GM19395 (cell line): ENCODE data around the gene TNNT1.
A peak's percentile ranks its signal among the peaks of the same experiment; 100 is the strongest.
"Not testable (repeated sequence)": the region's sequence is repeated elsewhere in the genome, so short reads cannot be mapped to it uniquely, and the experiment has no call there.

Source experiments
- ATAC-seq: cut with Tn5 transposase; IDR thresholded peaks from one replicate; pipeline ENCODE4 v1.9.1; 2021; ENCODE audit warnings: mild to moderate bottlenecking, moderate library complexity; ENCODE audit not compliant: unreplicated experiment

TNNT1 gene, protein sequence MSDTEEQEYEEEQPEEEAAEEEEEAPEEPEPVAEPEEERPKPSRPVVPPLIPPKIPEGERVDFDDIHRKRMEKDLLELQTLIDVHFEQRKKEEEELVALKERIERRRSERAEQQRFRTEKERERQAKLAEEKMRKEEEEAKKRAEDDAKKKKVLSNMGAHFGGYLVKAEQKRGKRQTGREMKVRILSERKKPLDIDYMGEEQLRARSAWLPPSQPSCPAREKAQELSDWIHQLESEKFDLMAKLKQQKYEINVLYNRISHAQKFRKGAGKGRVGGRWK

DNA sequence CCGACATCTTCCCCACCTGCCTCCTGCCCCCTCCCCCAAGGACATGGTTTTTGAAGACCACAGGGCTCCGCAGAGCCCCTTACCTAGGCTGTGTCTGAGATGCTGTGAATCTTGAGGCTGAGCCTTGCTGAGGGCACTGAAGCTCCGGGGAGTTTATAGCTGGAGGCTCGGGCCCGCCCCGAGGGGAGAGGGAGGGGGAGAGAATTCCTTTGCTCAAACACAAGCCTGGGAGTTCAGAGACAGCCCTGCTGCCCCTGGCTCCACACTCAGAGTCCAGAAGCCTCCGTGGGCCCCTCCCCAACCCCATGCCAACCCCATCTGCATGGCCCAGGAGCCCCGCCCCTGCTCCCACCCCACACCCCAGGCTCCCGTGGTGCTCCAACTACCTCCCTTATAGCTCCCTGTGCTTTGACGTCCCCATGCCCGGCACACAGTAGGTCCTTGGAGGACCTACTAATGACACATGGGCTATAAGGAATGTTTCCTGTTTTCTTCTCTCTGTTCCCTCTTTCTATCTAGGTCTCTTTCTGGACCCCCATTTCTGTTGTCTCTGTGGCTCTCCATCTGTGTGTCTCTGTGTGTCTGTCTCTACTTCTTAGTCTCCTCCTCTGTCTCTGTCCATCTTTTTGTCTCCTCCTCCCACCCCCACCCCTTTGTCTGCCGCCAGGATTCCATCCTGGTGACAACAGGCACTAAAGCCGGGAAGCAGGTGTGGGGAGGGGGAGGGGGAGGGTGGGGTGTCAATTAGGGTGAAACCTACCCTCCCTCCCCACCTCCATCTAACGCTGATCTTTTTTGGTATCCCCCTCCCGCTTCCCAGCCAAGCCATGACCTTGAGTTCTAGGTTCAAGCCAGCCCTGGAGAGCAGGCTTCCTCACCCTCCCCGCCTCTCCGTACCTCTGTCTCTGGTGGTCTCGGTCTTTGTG lies at the start of gene TNNT1:
Gene TNNT1, minus strand, starts transcription at position 129 of the 926 bp plus-strand sequence. CDS start 2,049 bp downstream, outside the sequence.
- ATAC-seq = no peak

DNA sequence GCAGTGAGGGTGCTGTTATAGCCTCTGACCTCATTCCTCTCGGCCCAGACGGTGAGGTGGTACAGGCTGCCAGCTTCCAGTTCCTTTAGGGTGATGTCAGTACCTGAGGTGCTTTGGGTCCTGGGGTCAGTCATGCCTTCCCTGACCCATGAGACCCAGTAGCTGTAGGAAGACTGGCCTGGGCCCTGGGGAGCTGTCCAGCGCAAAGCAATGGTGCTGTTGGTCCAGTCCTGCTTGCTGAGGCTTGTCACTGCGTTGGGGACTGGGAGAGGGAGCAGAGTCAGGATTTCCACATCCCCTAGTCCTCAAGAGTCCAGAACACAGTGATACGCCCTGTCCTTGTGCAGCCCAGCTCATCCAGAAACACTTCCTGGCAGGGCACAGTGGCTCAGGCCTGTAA lies 49.6 kb upstream of the TNNT1 start:
- ATAC-seq = no peak

DNA sequence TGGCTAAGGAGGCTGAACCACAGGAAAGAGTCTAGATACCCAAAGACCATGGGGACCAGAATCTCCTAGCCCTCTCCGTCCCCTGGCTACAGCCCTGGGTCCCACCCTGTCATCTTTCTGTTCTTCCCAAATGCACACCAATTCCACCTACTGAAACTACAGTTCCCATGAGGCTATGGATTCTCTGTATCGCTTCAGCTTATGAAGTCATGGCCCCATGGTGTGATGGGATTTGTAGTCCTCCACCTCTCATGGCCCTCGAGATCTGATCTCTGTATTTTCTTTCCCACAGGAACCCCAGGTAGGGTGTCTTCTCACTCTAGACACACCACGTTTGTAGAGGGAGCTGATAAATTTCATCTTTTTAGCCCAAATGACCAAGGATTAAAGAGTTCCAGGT lies 48.5 kb upstream of the TNNT1 start:
- ATAC-seq = no peak

DNA sequence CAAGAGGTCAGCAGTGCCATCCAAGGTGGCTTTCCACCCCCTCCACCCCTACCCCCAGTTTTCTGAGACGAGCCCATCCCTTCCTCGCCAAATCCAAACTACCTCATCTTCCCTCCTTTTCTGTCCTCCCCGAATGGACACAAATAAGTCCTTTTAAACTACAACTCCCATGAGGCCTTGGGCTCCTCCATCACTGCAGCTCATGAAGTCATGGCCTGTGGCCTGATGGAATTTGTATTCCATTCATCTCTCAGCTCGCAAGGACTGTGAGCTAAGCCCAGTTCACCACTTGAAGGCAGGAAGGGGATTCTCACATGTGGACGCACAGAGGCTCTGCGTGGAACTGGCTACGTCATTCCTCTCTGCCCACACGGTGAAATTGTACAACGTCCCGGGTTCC lies 47.8 kb upstream of the TNNT1 start:
- ATAC-seq = no peak

DNA sequence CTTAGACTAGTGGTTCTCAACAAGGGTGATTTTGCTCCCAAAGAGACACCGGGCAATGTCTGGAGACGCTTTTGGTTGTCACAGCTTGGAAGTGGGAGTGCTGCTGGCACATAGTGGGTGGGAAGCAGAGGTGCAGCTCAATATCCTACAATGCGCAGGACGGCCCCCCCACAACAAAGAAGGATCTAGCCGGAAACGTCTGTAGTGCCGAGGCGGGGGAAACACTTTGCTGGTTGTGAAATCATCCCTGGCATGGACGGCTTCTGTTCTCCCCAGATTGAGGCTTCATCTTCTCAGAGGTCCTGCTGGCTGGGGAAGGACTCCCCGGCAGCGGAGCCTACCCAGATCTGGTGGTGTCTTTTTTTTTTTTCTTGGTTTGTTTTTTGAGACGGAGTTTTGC lies 44.5 kb upstream of the TNNT1 start:
- no peak for ATAC-seq

DNA sequence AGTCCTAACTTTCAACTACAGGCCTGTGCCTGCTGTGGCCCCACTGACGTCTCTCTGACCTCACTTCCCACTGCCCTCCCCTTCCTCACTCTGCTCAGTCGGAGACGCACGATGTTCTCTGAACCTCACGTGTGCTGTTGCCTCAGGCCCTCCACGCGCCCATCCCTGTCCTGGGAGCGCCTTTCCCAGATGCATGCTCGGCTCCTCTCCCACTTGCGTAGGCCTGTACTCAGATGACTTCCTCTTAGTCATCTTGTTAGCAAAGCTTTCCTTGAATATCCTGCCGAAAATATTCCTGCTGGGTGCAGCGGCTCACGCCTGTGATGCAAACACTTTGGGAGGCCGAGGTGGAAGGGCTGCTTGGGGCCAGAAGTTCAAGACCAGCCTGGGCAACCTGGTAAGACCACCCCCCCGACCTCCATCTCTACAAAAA lies 40.4 kb upstream of the TNNT1 start:
- no peak for ATAC-seq

DNA sequence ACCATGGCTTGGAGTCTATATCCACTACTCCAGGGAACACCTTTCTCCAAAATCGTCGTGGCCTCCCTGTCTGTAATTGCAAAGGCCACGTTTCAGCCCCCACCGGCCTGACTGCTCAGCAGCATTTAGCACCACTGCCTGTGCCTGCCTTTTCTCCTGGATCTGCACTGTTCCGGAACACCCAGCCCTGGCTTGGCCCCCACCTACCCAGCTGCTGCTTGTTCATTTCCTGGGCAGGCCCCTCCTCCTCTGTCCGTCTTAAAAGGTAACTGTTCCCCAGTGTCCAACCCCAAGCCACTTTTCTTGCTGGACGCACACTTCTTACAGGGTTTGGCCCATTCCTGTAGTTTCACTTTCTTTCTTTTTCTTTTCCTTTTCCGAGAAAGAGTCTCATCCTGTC lies 39.6 kb upstream of the TNNT1 start:
- ATAC-seq = no peak

DNA sequence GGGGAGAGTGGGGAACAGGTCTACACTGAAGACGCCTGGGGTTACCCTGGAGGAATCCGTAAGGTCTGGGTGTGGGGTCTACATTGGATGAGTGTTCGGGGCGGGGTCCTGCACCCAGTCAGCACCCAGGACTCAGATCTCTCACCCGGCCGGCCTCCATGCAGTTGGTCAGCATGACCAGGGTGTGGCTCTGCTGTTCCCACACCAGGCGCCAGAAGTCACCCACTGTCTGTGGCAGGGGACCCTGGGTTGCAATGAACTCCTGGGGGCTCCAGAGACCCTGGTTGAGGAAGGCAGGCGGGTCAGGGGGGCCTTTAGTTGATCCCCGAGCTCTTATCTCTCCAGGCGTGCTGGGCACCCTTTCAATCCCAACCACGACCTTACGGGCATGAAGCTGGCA lies 37.1 kb upstream of the TNNT1 start:
- no peak for ATAC-seq

DNA sequence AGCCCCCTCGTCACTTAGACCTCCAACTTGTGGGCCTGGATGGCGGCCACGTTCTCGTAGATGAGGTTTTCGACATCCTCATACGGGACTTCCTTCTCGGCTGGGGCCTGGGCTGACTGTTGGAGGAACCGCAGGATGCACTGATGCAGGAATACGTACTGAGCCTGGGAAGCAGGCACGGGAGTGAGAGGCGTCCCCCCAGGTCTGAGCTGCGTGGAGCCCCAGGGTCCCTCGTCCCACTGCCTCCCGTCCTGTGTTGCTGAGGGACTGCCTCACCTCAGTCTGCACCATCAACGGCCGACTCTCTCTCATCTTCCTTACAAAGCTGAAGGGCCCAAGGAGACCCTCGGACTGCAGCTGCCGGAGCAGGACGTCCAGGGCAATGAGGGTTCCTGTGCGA lies 32.7 kb upstream of the TNNT1 start:
- ATAC-seq = no peak

DNA sequence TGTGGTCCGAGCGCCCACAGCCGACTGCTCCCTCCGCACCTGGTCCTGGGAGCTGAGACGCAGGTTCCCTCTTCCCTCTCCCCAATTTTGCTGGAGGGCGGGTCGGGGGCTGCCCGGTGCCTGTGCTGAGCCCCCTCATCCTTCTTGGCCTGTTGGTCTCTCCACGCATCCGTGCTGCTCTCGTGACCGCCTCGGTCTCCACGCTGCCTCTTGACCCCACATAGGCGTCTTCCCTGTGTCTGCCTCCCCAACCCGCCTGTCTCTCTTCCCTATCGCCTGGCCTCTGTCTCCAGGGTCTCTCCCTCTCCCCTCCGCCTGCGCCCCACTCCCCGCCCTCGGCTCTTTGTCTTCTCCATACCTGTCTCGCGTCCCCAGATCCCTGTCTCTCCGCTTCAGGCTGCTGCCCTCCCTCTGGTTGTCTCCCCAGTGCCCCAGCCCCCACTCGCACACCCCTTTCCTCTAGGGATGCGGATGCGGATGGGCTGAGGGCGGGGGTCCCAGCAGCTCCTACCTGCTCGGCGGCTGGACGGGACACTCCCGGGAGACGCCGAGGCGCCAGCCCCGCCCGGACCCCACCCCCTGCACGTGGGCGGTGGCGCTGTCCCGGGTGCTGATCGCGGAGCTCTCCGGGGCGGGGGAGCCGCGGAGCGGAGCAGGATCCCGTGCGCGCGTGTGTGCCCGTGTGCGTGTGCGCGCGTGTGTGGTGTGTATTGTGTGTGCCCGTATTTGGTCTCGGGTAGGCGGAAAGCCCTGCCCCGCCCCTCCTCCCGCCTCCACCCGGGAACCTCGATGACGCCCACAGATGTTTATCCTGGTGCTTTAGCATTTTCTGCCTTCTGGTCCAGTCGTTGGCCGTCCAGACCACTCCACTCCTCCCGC lies 30.8 kb upstream of the TNNT1 start, which contains the start of gene SYT5:
Gene SYT5, minus strand, starts transcription at position 684 of the 879 bp plus-strand sequence. CDS start 1,248 bp downstream, outside the sequence.
- no peak for ATAC-seq

DNA sequence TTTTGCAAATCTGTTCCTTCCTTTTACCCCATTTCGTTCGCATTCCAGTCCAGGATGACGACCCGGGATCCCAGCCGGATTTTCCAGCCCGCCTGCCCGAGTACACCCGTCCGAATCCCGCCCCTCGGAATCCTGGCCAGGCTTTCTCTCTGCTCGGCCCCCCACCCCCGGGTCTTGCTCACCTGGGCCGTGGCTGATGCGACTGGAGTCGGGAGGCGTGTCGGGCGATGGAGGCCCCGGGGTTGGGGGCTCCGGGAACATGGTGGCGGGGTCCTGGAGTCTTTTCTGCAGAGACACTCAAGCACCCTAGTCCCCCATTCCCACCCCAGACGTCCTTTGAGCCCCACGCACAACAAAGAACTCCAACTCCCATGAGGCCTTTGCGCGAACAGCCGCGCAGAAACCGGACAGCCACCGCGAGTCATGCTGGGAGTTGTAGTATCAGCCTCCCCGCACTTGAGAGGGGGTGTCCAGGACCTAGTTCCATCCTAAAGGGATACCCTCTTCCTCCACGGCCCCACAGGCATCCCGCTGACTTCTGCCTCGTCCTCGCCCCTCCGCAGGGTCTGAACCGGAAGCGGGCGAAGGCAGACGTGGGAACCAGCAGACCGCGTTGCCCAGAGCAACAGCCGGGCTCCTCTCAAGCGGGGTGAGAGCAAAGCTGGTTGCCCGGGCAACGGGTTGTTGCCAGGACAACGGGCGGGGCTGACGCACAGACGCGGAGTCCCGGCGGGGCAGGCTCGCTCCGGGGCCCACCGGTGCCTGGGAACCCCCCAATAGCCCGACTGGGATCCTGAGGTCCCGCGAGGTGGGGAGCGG lies 30.0 kb upstream of the TNNT1 start:
- ATAC-seq = peak; percentile 82

DNA sequence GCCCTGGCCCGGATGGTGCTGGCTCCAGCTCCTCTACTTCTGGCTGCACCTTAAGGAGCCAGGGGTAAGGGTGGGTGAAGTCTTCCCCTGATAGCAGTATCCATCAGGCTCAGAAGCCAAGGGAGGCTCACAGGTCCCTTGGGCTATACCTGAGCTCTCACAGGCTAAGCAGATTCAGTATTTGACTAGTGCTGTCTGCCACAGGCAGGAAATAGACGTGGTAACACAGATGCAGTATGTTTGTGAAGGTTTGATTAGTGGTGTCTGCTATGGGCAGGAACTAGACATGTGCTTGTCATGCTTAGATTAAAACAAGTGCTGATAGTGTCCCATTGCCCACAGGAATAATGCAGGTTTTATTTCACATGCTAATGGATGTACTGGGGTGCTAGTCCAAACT lies 27.1 kb upstream of the TNNT1 start:
- no peak for ATAC-seq

DNA sequence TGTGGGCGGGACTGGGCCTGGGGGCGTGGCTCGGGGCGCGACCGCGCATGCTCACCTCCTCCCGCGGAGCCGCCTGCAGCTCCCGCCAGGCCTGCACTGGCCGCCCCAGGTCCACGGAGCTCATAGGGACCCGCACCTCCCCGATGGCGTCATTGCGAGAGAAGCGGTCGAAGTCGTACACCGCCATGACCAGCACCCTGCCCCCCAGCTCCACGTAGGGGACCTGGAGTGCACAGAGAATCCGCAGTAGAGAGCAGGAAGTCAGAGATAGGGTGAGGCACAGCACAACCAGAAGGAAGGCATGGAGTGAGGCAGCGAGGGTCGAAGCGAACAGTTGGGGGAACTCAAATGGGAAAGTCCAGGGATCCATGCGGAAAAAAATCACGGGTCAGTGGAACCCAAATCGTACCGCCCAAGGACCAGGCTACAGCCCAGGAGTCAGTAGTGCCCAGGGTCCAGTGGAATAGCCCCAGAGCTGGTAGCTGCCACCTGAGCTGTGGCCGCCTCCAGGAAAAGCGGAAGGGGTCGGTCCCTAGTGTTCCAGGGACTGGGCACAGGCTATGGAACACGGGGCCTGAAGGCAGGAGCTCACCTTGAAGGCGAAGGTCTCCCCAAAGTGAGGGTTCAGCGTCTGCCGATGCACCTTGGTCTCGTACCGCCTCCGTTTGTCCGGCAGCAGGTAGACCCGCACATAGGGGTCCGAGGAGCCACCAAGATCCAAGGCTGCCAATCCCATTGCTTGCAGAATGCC lies 26.3 kb upstream of the TNNT1 start:
- ATAC-seq = no peak

DNA sequence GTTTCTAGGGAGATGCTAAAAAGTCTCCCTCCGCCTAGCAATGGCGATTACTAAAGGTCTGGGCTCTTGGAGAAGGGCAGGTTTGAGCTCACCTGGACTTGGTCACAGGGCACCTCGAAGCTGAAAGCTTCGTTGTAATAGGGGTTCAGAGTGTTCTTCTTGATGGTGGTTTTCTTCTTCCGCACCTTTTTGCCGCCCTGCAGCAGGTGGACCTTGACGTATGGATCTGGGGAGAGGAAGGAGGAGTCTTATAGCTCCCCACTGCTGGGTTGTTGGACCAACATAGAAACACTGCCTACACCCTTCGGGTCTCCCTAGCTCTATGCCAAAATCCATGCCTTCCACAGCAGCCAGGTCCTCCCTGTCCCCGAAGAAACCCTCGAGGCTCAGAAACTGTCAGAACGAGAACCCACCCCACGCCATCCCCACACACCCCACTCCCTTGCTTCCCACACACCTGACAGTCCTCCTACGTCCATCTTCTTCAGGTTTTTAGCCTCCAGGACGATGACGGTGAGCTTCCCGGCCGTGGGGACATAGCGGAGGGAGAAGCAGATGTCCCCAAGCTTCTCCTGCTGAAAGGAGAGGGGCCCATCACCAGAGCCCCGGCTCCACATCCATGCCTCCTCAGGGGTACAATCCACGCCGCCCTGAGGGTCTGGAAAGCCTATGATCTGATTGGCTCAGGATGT lies 25.6 kb upstream of the TNNT1 start:
- no peak for ATAC-seq

DNA sequence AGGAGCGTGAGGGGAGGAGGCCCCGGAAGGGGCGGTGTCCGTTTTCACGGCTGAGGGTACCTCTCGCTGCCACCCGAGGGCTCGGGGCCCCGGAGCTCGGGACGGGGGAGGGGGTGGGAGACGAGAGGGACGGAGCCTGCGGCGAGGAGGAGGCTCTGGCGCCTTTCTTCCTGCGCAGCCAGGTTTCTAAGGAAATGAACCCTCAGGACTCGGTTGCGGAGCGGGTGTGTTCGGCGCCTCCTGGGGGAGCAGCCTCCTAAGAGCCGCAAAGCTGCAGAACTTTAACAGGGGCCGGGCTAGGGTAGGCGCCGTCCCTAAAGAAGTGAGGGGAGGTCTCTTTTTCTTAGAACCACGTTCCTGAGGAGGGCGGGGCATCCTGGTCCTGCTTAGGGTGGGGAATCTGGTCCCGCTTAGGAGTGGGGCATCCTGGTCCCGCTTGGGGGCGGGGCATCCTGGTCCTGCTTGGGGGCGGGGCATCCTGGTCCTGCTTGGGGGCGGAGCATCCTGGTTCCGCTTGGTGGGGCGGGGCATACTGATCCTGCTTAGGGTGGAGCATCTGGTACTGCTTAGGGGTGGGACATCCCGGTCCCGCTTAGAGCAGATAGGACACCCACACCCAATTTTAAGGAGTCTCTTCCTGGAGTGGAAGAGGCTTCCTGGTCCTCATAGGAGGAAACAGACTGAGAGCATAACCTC lies 24.9 kb upstream of the TNNT1 start:
- ATAC-seq = no peak

DNA sequence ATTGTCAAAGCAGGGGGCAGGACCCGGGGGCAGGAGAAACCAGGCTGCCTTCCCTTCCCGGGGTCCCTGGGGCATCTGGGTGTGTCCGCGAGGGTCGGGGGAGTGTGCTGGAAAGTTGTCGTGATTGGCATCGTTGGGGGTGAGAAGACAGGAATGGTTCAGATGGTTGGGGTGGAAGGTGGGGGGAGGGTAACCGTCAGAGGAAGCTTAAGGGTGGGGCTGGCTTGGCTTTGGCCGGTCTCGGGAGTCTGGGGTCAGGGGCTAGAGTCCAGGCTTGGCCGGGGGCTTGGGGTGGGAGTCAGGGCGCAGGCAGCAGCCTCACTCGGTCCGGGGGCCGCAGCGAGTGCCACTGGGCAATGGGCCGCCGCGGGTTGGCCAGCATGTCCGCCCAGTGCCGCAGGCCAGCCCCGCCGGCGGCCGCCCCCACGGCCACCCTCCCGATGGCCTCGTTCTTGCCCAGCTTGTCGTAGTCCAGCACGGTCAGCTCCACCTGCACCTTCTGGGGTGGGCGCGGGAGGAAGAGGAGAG lies 24.2 kb upstream of the TNNT1 start:
- no peak for ATAC-seq

DNA sequence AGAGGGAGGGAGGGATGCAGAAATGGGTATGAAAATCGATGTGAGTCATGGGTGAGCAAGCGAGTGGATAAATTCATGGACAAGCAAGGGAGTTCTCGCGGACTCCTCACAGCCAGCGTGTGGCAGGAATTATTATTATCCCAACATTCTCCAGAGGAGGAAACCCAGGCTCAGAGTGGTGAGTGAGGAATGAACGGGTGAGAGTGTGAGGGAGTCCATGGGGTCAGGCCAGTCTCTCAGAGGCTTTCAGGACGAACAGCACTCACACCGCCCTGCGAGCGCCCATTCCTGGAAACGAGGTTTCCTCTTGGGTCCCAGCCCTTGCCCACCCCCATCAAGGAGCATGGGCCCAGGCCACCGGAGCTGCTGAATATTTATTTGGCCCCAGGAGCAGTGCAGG lies 23.7 kb upstream of the TNNT1 start:
- ATAC-seq = no peak

DNA sequence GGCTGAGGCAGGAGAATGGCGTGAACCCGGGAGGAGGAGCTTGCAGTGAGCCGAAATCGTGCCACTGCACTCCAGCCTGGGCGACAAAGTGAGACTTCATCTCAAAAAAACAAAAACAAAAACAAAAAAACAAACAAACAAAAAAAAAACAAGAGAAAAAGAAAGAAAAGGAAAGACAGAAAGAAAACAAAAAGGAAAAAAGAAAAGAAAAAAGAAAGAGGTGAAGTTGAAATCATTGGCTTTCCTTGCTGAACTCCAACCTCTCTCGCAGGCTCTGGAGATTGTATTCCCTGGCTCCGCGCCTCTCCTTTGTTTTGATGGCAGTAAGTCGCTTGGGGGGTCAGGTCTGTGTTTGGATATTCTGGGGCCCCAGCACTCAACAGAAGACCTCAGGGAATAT lies 23.3 kb upstream of the TNNT1 start:
- ATAC-seq = not testable (repeated sequence)
